Aorta (tissue), 5 donors: ENCODE measurements around the gene MGAT5B. TPM values are rescaled to one million over a fixed set of nuclear protein-coding genes. Genes with fewer than 3 reads are reported as not detected.
A peak's percentile ranks its signal among the peaks of the same experiment; 100 is the strongest.

ENCODE experiments used
- ATAC-seq: fragments of 200-7000 bp; cut with Tn5 transposase; one replicate; pipeline ENCODE4 v1.9.1; 2022; ENCODE audit warnings: moderate library complexity; ENCODE audit not compliant: low FRiP score
- DNase-seq, 2 donors: peaks; one replicate each; pipeline ENCODE4 v3.0.0-alpha.2; 2020
- H3K27ac ChIP-seq, 2 donors: one replicate each; pipeline ENCODE4 v1.5.1; 2013; ENCODE audit warnings: low read length in 2 of 2, mild to moderate bottlenecking in 2 of 2, moderate library complexity in 2 of 2, control low read depth in 1 of 2, inconsistent platforms in 1 of 2, low read depth in 1 of 2
- H3K27me3 ChIP-seq, 2 donors: one replicate each; pipeline ENCODE4 v1.6.1; 2013; ENCODE audit warnings: control low read depth in 1 of 2, low read length in 1 of 2, mild to moderate bottlenecking in 1 of 2, moderate library complexity in 1 of 2; ENCODE audit not compliant: insufficient read depth in 2 of 2, control insufficient read depth in 1 of 2
- H3K36me3 ChIP-seq, 2 donors: one replicate each; pipeline ENCODE4 v1.6.1; 2013; ENCODE audit warnings: control low read depth in 1 of 2, low read length in 1 of 2, mild to moderate bottlenecking in 1 of 2; ENCODE audit not compliant: insufficient read depth in 2 of 2, control insufficient read depth in 1 of 2
- H3K4me1 ChIP-seq, 2 donors: one replicate each; pipeline ENCODE4 v1.6.1; 2013; ENCODE audit warnings: low read length in 2 of 2, control low read depth in 1 of 2, mild to moderate bottlenecking in 1 of 2, moderate library complexity in 1 of 2; ENCODE audit not compliant: insufficient read depth in 2 of 2, control insufficient read depth in 1 of 2
- H3K4me3 ChIP-seq, 2 donors: one replicate each; pipeline ENCODE4 v1.5.1; 2013; ENCODE audit warnings: low read length in 2 of 2, control low read depth in 1 of 2, mild to moderate bottlenecking in 1 of 2
- H3K9me3 ChIP-seq: one replicate; pipeline ENCODE4 v1.6.1; 2013; ENCODE audit warnings: mild to moderate bottlenecking, low read length; ENCODE audit not compliant: control insufficient read depth
- WGBS, 2 donors: extraction: QIAGEN DNeasy Blood & Tissue Kit; methylation state at CpG; one replicate each; pipeline ENCODE4 v1.1.7; 2013; 5-methylcytosine and 5-hydroxymethylcytosine counted together
- intact Hi-C, 2 donors: fragments of 100-400 bp; cut with DNase I; formaldehyde crosslinking; loops; one replicate each; pipeline versions ENCODE4 v1.14.2 to v1.15.0; 2022
- polyA plus RNA-seq, 2 donors: library from polyadenylated mRNA; stranded (reverse); fragments of 200-250 nt; gene quantifications; one replicate each; pipeline ENCODE4 v1.2.3, GENCODE V29; 2013
- total RNA-seq, 2 donors: library from RNA; stranded (reverse); fragmentation: NEBNext Ultra II Directional; extraction: Animal tissue kit (Norgen Biotek cat#: 25700); gene quantifications; one replicate each; pipeline ENCODE4 v1.2.1, GENCODE V29; 2021
- donor health status: healthy with polysubstance abuse.
- donor health status: Bipolar disorder and iron deficiency.
- donor health status: DM: no; HTN: no; CAD: no.
- donor health status: DM: no; HTN: no; CAD: no.
- donor health status: DM: yes; HTN: yes; CAD: no.

The MGAT5B gene
- total and polyA plus RNA-seq, 4 donors, result 0.51 to 0.55 TPM; not detected in 2

- 77 to 82% methylated on average over 12 of the region's 12 CpGs for WGBS, 2 donors
- Histone ChIP-seq H3K4me3 (no peak overlapping the region), H3K4me1 (no peaks in the 10 kb centered on the region), H3K27me3 (no peaks in the 10 kb centered on the region), H3K9me3 (no peaks in the 10 kb centered on the region), H3K36me3 (no peaks in the 10 kb centered on the region), H3K27ac (no peak overlapping the region)
- DNase-seq (no peak), ATAC-seq (no peak)
- intact Hi-C loops, result loop anchor here in 1 of 2 donors (5.0 kb wide), 1 partner anchor 385 kb away; no protein-coding TSS in a partner anchor
These were observed 5.7 kb upstream of the MGAT5B start for GRCh38 chr17:76862494-76862893.

- no peaks in the 10 kb centered on the region for H3K4me1 ChIP-seq
- no peaks in the 10 kb centered on the region for H3K9me3 ChIP-seq
- DNase-seq (no peak), ATAC-seq (no peak)
- no peaks in the 10 kb centered on the region for H3K36me3 ChIP-seq
- intact Hi-C loops, result loop anchor here in 1 of 2 donors (5.0 kb wide), 1 partner anchor 383 kb away; no protein-coding TSS in a partner anchor
- no peaks in the 10 kb centered on the region for H3K27me3 ChIP-seq
- H3K27ac ChIP-seq, result no peak overlapping the region
- WGBS, 2 donors, result 76 to 77% methylated on average over 7 of the region's 7 CpGs
- H3K4me3 ChIP-seq, result no peak overlapping the region
These were observed 4.2 kb upstream of the MGAT5B start for GRCh38 chr17:76864024-76864423.

GRCh38 chr17:76865174-76865573 is 3.0 kb upstream of the MGAT5B start:
- DNase-seq (no peak), ATAC-seq (no peak)
- H3K4me1 ChIP-seq, result no peaks in the 10 kb centered on the region
- no peak overlapping the region for H3K4me3 ChIP-seq
- H3K27me3 ChIP-seq, result no peaks in the 10 kb centered on the region
- no peaks in the 10 kb centered on the region for H3K36me3 ChIP-seq
- intact Hi-C loops, result no loop called here
- H3K27ac ChIP-seq, result no peak overlapping the region
- no peaks in the 10 kb centered on the region for H3K9me3 ChIP-seq
- WGBS, 2 donors, result 87 to 93% methylated on average over 10 of the region's 10 CpGs

GRCh38 chr17:76866203-76866602 is 2.0 kb upstream of the MGAT5B start:
- H3K27me3 ChIP-seq, result no peaks in the 10 kb centered on the region
- no peak overlapping the region for H3K27ac ChIP-seq
- H3K9me3 ChIP-seq, result no peaks in the 10 kb centered on the region
- intact Hi-C loops, result no loop called here
- 89 to 90% methylated on average over 5 of the region's 5 CpGs for WGBS, 2 donors
- DNase-seq, result no peak
- no peaks in the 10 kb centered on the region for H3K36me3 ChIP-seq
- no peak overlapping the region for H3K4me3 ChIP-seq
- no peak for ATAC-seq
- H3K4me1 ChIP-seq, result no peaks in the 10 kb centered on the region

GRCh38 chr17:76866774-76867577 is 1.2 kb upstream of the MGAT5B start:
- 70 to 74% methylated on average over 9 of the region's 9 CpGs for WGBS, 2 donors
- H3K36me3 ChIP-seq, result no peaks in the 10 kb centered on the region
- no peak overlapping the region for H3K27ac ChIP-seq
- no peak for DNase-seq
- no peaks in the 10 kb centered on the region for H3K27me3 ChIP-seq
- H3K4me3 ChIP-seq, result no peak overlapping the region
- H3K9me3 ChIP-seq, result no peaks in the 10 kb centered on the region
- H3K4me1 ChIP-seq, result no peaks in the 10 kb centered on the region
- ATAC-seq, result no peak
- intact Hi-C loops, result no loop called here

- no peaks in the 10 kb centered on the region for H3K4me1 ChIP-seq
- intact Hi-C loops, result loop anchor here (2.0 kb wide), 3 partner anchors 189 to 199 kb away; no protein-coding TSS in a partner anchor
- no peaks in the 10 kb centered on the region for H3K27me3 ChIP-seq
- WGBS, 2 donors, result 15 to 16% methylated on average over 20 of the region's 20 CpGs
- H3K4me3 ChIP-seq, result no peak overlapping the region
- H3K36me3 ChIP-seq, result no peaks in the 10 kb centered on the region
- DNase-seq, result no peak
- no peak for ATAC-seq
- H3K27ac ChIP-seq, result no peak overlapping the region
- no peaks in the 10 kb centered on the region for H3K9me3 ChIP-seq
These were observed 527 bp upstream of the MGAT5B start for GRCh38 chr17:76867578-76868175.

- 1 to 2% methylated on average over 56 to 84 of the region's 84 CpGs for WGBS, 2 donors
These were observed 678 bp downstream of the MGAT5B start for GRCh38 chr17:76868669-76869495.

GRCh38 chr17:76869496-76870376 is 1.5 kb downstream of the MGAT5B start:
- no peaks in the 10 kb centered on the region for H3K36me3 ChIP-seq
- H3K27me3 ChIP-seq, result no peaks in the 10 kb centered on the region
- no peaks in the 10 kb centered on the region for H3K9me3 ChIP-seq
- no peak for DNase-seq
- H3K4me1 ChIP-seq, result no peaks in the 10 kb centered on the region
- no peak overlapping the region for H3K4me3 ChIP-seq
- intact Hi-C loops, result loop anchor here (2.0 kb wide), 3 partner anchors 187 to 197 kb away; no protein-coding TSS in a partner anchor
- ATAC-seq, result no peak
- H3K27ac ChIP-seq, result no peak overlapping the region
- WGBS, 2 donors, result 2% methylated on average over 72 to 80 of the region's 80 CpGs

More at GRCh38 chr17:76868669-76869495, 678 bp downstream of the MGAT5B start:
- Histone ChIP-seq H3K4me3 (peak overlapping the region; percentile 22 to 52), H3K4me1 (no peaks in the 10 kb centered on the region), H3K9me3 (no peaks in the 10 kb centered on the region), H3K27me3 (no peaks in the 10 kb centered on the region), H3K27ac (no peak overlapping the region), H3K36me3 (no peaks in the 10 kb centered on the region)
- DNase-seq, result no peak
- intact Hi-C loops, result loop anchor here (2.0 kb wide), 3 partner anchors 188 to 198 kb away; no protein-coding TSS in a partner anchor
- no peak for ATAC-seq
